Neural cell (in vitro differentiated cells): ENCODE measurements around the gene ACYP1. TPM values are rescaled to one million over a fixed set of nuclear protein-coding genes. Genes with fewer than 3 reads are reported as not detected.

Experiments
- H2AFZ ChIP-seq: fragments of 200-600, 300-800 bp; sonication (generic), shearing (Covaris generic); 2 replicates; pipeline ENCODE4 v1.6.0; 2014; ENCODE audit warnings: low read depth, mild to moderate bottlenecking, antibody characterized with exemption, low read length, moderate library complexity
- H3F3A ChIP-seq: fragments of 200-600 bp; shearing (Covaris generic); 2 replicates; pipeline ENCODE4 v1.6.1; 2016; ENCODE audit warnings: mild to moderate bottlenecking, moderate library complexity, mixed read lengths, antibody characterized with exemption, low read length; ENCODE audit not compliant: insufficient read depth, poor library complexity, severe bottlenecking
- H3K27ac ChIP-seq: fragments of 200-600, 300-800 bp; sonication (generic), shearing (Covaris generic); 2 replicates; pipeline ENCODE4 v1.5.1; 2014; ENCODE audit warnings: mild to moderate bottlenecking, low read length, moderate library complexity
- H3K27me3 ChIP-seq: fragments of 300-800, 200-600 bp; sonication (generic), shearing (Covaris generic); 2 replicates; pipeline ENCODE4 v1.6.0; 2014; ENCODE audit warnings: mild to moderate bottlenecking, low read depth, low read length, moderate library complexity; ENCODE audit not compliant: insufficient read depth
- H3K36me3 ChIP-seq: fragments of 300-800, 200-600 bp; sonication (generic), shearing (Covaris generic); 2 replicates; pipeline ENCODE4 v1.5.1; 2014; ENCODE audit warnings: mild to moderate bottlenecking, antibody characterized with exemption, low read length, moderate library complexity; ENCODE audit not compliant: insufficient read depth
- H3K4me2 ChIP-seq: fragments of 300-800, 200-600 bp; sonication (generic), shearing (Covaris generic); 2 replicates; pipeline ENCODE4 v1.6.0; 2014; ENCODE audit warnings: mild to moderate bottlenecking, low read length
- H3K4me3 ChIP-seq: fragments of 300-800, 200-600 bp; sonication (generic), shearing (Covaris generic); 2 replicates; pipeline ENCODE4 v1.5.1; 2014; ENCODE audit warnings: mild to moderate bottlenecking, low read length, moderate library complexity
- H3K79me2 ChIP-seq: fragments of 200-600 bp; shearing (Covaris generic); replicated peaks from 2 replicates; pipeline ENCODE4 v1.6.0; 2014; ENCODE audit warnings: mild to moderate bottlenecking, low read length, moderate library complexity; ENCODE audit not compliant: insufficient read depth
- H3K9ac ChIP-seq: fragments of 300-800, 200-600 bp; sonication (generic), shearing (Covaris generic); 2 replicates; pipeline ENCODE4 v1.6.1; 2016; ENCODE audit warnings: mild to moderate bottlenecking, low read length, mixed read lengths
- H3K9me2 ChIP-seq: fragments of 200-600 bp; shearing (Covaris generic); 2 replicates; pipeline ENCODE4 v1.6.1; 2016; ENCODE audit warnings: mild to moderate bottlenecking, low read length, mixed read lengths; ENCODE audit not compliant: insufficient read depth
- H3K9me3 ChIP-seq: fragments of 200-600, 300-800 bp; sonication (generic), shearing (Covaris generic); 2 replicates; pipeline ENCODE4 v1.6.1; 2016; ENCODE audit warnings: mild to moderate bottlenecking, mixed run types, low read length, moderate library complexity, mixed read lengths
- H4K20me1 ChIP-seq: fragments of 200-600 bp; shearing (Covaris generic); 2 replicates; pipeline ENCODE4 v1.6.1; 2016; ENCODE audit warnings: mild to moderate bottlenecking, mixed run types; ENCODE audit not compliant: insufficient read depth
- CTCF ChIP-seq: fragments of 450-650 bp; IDR thresholded peaks from 2 replicates; pipeline ENCODE4 v1.5.1; 2014; ENCODE audit warnings: antibody characterized with exemption, mild to moderate bottlenecking, moderate library complexity; ENCODE audit not compliant: poor library complexity, severe bottlenecking
- EP300 ChIP-seq: fragments of 450-650 bp; conservative IDR thresholded peaks from 2 replicates; pipeline ENCODE4 v1.6.1; 2014; ENCODE audit warnings: antibody characterized with exemption, mild to moderate bottlenecking, moderate library complexity; ENCODE audit not compliant: poor library complexity, severe bottlenecking
- EZH2 ChIP-seq: fragments of 200-600, 300-800 bp; shearing (Covaris generic), sonication (generic); IDR thresholded peaks from 2 replicates; pipeline ENCODE4 v1.6.1; 2014; ENCODE audit warnings: antibody characterized with exemption, low read length, borderline replicate concordance, mild to moderate bottlenecking; ENCODE audit not compliant: insufficient read depth, poor library complexity, severe bottlenecking
- MXI1 ChIP-seq: fragments of 450-650 bp; conservative IDR thresholded peaks from 2 replicates; pipeline ENCODE4 v1.6.1; 2014; ENCODE audit warnings: antibody characterized with exemption, mild to moderate bottlenecking; ENCODE audit not compliant: poor library complexity, severe bottlenecking
- POLR2AphosphoS5 ChIP-seq: IDR thresholded peaks from 2 replicates; pipeline ENCODE4 v1.6.1; 2012
- RAD21 ChIP-seq: fragments of 450-650 bp; conservative IDR thresholded peaks from 2 replicates; pipeline ENCODE4 v1.6.1; 2014; ENCODE audit warnings: antibody characterized with exemption, mild to moderate bottlenecking, moderate library complexity
- REST ChIP-seq: IDR thresholded peaks from 2 replicates; pipeline ENCODE4 v1.6.1; 2012; ENCODE audit warnings: borderline replicate concordance
- SMC3 ChIP-seq: fragments of 450-650 bp; conservative IDR thresholded peaks from 2 replicates; pipeline ENCODE4 v1.6.1; 2014; ENCODE audit warnings: antibody characterized with exemption, mild to moderate bottlenecking, moderate library complexity; ENCODE audit not compliant: poor library complexity
- TAF1 ChIP-seq: IDR thresholded peaks from 2 replicates; pipeline ENCODE4 v1.6.1; 2012; ENCODE audit warnings: low read depth
- polyA plus RNA-seq: library from polyadenylated mRNA; depleted of rRNA; stranded (reverse); fragments of >200 nt; gene quantifications from 2 replicates; pipeline ENCODE4 v1.2.3, GENCODE V29; 2014

ACYP1 gene
- polyA plus RNA-seq, 1 donor from 2014 or later = 143 TPM

- Histone ChIP-seq H3K79me2 (peaks cover 9% of the 10 kb centered on the region), H3K9me2 (no peaks in the 10 kb centered on the region)
Measured at GRCh38 chr14:75063013-75063412, 811 bp downstream of the ACYP1 start.

GRCh38 chr14:75060420-75060819 is 3.4 kb downstream of the ACYP1 start:
- peaks cover 9% of the 10 kb centered on the region for H3K79me2 ChIP-seq

More at GRCh38 chr14:75063013-75063412, 811 bp downstream of the ACYP1 start:
- no peaks in the 10 kb centered on the region for H4K20me1 ChIP-seq
- H3K27ac ChIP-seq = peak overlapping the region; percentile 53
- H3K4me2 ChIP-seq = peak overlapping the region; percentile 86
- H2AFZ ChIP-seq = peak overlapping the region; percentile 80
- peak overlapping the region; percentile 76 for H3K4me3 ChIP-seq
- H3F3A ChIP-seq = no peaks in the 10 kb centered on the region
- peak overlapping the region; percentile 69 for H3K9ac ChIP-seq
- TF ChIP-seq MXI1 (no peak), RAD21 (no peak), EZH2 (no peak), REST (no peak), SMC3 (no peak), EP300 (no peak), POLR2AphosphoS5 (no peak), TAF1 (no peak), CTCF (no peak)
- peaks cover 3% of the 10 kb centered on the region for H3K36me3 ChIP-seq
- H3K27me3 ChIP-seq = no peaks in the 10 kb centered on the region
- no peaks in the 10 kb centered on the region for H3K9me3 ChIP-seq

GRCh38 chr14:75059642-75060041 is 4.2 kb downstream of the ACYP1 start:
- Histone ChIP-seq H3K27ac (no peak overlapping the region), H4K20me1 (no peaks in the 10 kb centered on the region), H3K9me2 (no peaks in the 10 kb centered on the region), H3F3A (no peaks in the 10 kb centered on the region), H3K4me2 (no peak overlapping the region), H3K9me3 (no peaks in the 10 kb centered on the region), H2AFZ (no peak overlapping the region), H3K27me3 (no peaks in the 10 kb centered on the region), H3K4me3 (no peak overlapping the region), H3K79me2 (peaks cover 9% of the 10 kb centered on the region), H3K9ac (no peak overlapping the region), H3K36me3 (peaks cover 3% of the 10 kb centered on the region)
- TF ChIP-seq CTCF (no peak), POLR2AphosphoS5 (no peak)

More at GRCh38 chr14:75060420-75060819, 3.4 kb downstream of the ACYP1 start:
- H3K4me2 ChIP-seq = no peak overlapping the region
- no peak overlapping the region for H3K4me3 ChIP-seq
- peaks cover 3% of the 10 kb centered on the region for H3K36me3 ChIP-seq
- no peaks in the 10 kb centered on the region for H3F3A ChIP-seq
- no peak overlapping the region for H3K9ac ChIP-seq
- H3K27ac ChIP-seq = no peak overlapping the region
- H3K9me2 ChIP-seq = no peaks in the 10 kb centered on the region
- TF ChIP-seq TAF1 = no peak
- no peaks in the 10 kb centered on the region for H3K9me3 ChIP-seq
- no peaks in the 10 kb centered on the region for H4K20me1 ChIP-seq
- no peaks in the 10 kb centered on the region for H3K27me3 ChIP-seq
- H2AFZ ChIP-seq = no peak overlapping the region
